ENCODE measurements around the gene OASL. TPM values are rescaled to one million over a fixed set of nuclear protein-coding genes. Genes with fewer than 3 reads are reported as not detected.

OASL gene
- total RNA-seq, 3 donors from 2014 or later, result 5.5 to 8.8 (median 6.2) TPM

DNA sequence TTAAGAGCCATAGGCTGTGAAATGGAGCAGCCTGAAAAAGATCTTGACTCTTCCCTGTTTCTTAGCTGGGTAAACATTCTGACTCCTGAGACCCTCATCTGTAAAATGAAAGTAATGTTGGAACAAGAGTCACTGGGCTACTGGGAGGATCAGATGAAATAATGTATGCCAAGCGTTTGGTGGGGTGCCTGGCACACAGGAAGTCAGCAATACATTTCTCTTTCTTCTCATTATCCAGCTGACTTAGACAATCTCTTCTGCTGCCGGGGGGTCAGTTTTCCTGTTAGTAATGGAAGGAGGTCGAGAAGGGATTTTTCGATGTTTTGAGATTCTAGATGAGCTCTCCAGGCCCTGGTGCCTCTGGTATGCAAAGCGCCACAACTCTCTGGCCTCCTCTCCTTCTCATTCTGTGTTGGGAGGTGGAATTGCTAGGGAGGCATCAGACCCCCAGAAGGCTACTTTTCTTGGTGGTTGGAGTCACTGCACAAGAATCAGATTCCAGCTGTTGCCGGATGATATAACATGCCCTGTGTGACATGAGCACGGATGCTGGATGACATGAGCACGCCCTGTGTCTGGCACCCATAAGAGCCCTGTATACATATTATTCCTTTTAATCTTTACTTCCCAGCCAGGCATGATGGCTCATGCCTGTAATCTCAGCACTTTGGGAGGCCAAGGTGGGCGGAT is 4.3 kb downstream of the OASL start:
- Mint-ChIP-seq H3K36me3 (ENCODE audit: insufficient read depth) (peaks cover 15% of the 10 kb centered on the region), H3K9me3 (no peaks in the 10 kb centered on the region), H3K27me3 (ENCODE audit: low read depth) (no peaks in the 10 kb centered on the region), H3K4me3 (peak overlapping the region; percentile 39), H3K4me1 (ENCODE audit: low read depth) (peaks cover 59% of the 10 kb centered on the region)
- ATAC-seq (no peak), DNase-seq (no peak)

GRCh38 chr12:121033625-121034349 is 5.3 kb downstream of the OASL start:
- DNase-seq (peak; percentile 49), ATAC-seq (peak; percentile 79 to 83)
- H3K4me3 Mint-ChIP-seq, result peak overlapping the region; percentile 59
- H3K36me3 Mint-ChIP-seq (ENCODE audit: insufficient read depth), result peaks cover 15% of the 10 kb centered on the region
- peaks cover 53% of the 10 kb centered on the region for H3K4me1 Mint-ChIP-seq (ENCODE audit: low read depth)
- H3K27me3 Mint-ChIP-seq (ENCODE audit: low read depth), result no peaks in the 10 kb centered on the region
- H3K9me3 Mint-ChIP-seq, result no peaks in the 10 kb centered on the region

DNA sequence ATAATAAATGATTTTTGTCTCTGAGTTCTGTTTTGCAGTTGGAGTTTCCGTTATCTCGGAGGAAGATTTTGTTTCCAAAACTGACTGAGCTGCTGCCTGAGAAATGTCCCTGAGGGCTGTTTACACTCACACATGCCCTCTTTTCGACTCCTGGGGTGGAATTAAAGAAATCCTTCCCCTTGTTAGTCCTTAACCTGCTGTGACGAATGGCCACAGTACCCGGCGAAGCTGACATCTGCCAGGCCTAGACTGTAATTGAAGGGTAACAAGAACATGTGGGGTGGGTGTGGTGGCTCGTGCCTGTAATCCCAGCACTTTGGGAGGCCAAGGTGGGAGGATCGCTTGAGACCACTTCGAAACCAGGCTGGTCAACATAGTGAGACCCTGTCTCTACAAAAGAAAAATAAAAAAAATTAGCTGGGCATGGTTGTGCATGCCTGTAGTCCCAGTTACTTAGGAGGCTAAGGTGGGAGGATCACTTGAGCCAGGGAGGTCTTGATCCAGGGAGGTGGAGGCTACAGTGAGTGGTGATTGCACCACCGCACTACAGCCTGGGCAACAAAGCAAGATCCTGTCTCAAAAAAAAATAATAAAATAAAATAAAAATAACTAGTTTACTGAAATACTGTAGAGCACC is 8.4 kb downstream of the OASL start:
- Mint-ChIP-seq H3K9me3 (no peaks in the 10 kb centered on the region), H3K27me3 (ENCODE audit: low read depth) (no peaks in the 10 kb centered on the region), H3K36me3 (ENCODE audit: insufficient read depth) (peaks cover 30% of the 10 kb centered on the region), H3K4me1 (ENCODE audit: low read depth) (peaks cover 28% of the 10 kb centered on the region), H3K4me3 (no peak overlapping the region)
- ATAC-seq (no peak), DNase-seq (no peak)

GRCh38 chr12:121026274-121027045 is 12.6 kb downstream of the OASL start:
- Mint-ChIP-seq H3K9me3 (no peaks in the 10 kb centered on the region), H3K4me1 (ENCODE audit: low read depth) (no peaks in the 10 kb centered on the region), H3K4me3 (no peak overlapping the region), H3K27me3 (ENCODE audit: low read depth) (no peaks in the 10 kb centered on the region), H3K36me3 (ENCODE audit: insufficient read depth) (peaks cover 29% of the 10 kb centered on the region)
- DNase-seq, result no peak
- no peak for ATAC-seq

DNA sequence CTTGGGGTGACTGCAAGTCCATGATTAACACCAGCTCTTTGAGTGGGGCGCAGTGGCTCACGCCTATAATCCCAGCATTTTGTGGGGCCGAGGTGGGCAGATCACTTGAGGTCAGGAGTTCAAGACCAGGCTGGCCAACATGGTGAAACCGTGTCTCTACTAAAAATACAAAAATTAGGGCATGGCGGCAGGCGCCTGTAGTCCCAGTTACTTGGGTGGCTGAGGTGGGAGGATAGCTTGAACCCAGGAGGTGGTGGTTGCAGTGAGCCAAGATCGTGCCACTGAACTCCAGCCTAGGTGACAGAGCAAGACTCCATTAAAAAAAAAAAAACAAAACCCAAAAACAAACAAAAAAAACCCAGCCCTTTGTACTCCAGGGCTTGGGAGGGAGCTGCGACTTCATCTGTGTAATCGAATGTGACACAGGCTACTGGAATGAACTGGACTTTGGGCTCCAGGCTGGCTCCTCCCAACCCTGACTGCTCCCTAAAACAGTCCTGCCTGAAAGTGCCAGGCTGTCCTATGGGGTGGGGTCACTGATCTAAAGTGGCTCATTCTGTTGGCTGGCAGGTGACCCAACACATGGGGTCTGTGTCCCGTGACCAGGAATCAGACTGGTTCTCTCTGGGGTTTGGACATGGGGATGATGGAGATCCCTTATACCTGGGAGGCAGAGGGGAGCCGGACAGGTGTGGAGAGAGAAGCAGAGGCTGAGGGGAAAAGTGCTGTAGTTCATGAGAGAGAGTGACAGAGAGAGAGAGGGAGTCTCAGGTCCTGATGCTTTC is 13.4 kb downstream of the OASL start:
- Mint-ChIP-seq H3K4me1 (ENCODE audit: low read depth) (no peaks in the 10 kb centered on the region), H3K36me3 (ENCODE audit: insufficient read depth) (peaks cover 28% of the 10 kb centered on the region), H3K27me3 (ENCODE audit: low read depth) (no peaks in the 10 kb centered on the region), H3K9me3 (no peaks in the 10 kb centered on the region), H3K4me3 (no peak overlapping the region)
- ATAC-seq (no peak), DNase-seq (no peak)

GRCh38 chr12:121023799-121024198 is 15.2 kb downstream of the OASL start:
- ATAC-seq (no peak), DNase-seq (no peak)
- Mint-ChIP-seq H3K27me3 (ENCODE audit: low read depth) (no peaks in the 10 kb centered on the region), H3K36me3 (ENCODE audit: insufficient read depth) (peaks cover 31% of the 10 kb centered on the region), H3K4me1 (ENCODE audit: low read depth) (no peaks in the 10 kb centered on the region), H3K9me3 (no peaks in the 10 kb centered on the region), H3K4me3 (no peak overlapping the region)

GRCh38 chr12:121022713-121023112 is 16.3 kb downstream of the OASL start:
- Mint-ChIP-seq H3K36me3 (ENCODE audit: insufficient read depth) (peaks cover 24% of the 10 kb centered on the region), H3K27me3 (ENCODE audit: low read depth) (no peaks in the 10 kb centered on the region), H3K4me1 (ENCODE audit: low read depth) (no peaks in the 10 kb centered on the region), H3K9me3 (no peaks in the 10 kb centered on the region), H3K4me3 (no peak overlapping the region)
- no peak for DNase-seq
- no peak for ATAC-seq

- ATAC-seq (no peak), DNase-seq (no peak)
- no peaks in the 10 kb centered on the region for H3K9me3 Mint-ChIP-seq
- no peaks in the 10 kb centered on the region for H3K27me3 Mint-ChIP-seq (ENCODE audit: low read depth)
- H3K4me3 Mint-ChIP-seq, result no peak overlapping the region
- no peaks in the 10 kb centered on the region for H3K4me1 Mint-ChIP-seq (ENCODE audit: low read depth)
- H3K36me3 Mint-ChIP-seq (ENCODE audit: insufficient read depth), result peaks cover 24% of the 10 kb centered on the region
Observed at GRCh38 chr12:121021754-121022153, 17.3 kb downstream of the OASL start.

DNA sequence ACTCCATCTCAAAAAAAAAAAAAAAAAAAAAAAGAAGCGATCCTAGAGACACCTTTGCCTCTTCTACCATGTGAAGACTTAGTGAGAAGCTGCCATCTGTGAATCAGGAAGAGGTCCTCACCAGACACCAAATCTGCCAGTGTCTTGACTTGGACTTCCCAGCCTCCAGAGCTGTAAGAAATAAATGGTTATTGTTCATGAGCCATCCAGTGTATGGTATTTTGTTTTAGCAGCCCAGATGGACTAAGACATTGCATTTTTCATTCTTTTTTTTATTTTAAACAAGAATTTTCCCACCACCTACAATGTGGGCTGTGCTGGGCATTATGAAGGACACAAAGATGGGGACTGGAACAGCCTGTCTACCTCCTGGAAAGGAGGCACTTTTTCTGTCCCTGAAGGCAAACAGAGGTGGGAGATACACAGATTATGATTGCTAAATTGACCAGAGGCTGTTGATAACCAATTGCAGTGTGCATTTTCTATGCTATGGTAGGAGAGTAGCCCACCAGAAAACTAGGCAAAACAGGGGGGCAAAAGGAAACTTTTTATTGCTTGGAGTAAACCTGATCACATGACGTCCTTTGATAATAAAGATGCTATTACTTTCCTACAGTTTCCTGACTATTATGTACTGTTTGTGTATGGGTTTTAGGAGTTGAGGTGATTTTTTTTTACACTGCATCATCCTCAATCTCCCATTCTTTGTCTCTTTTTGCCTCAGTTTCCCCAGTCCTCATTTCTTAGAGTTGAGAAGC is 20.0 kb downstream of the OASL start:
- Mint-ChIP-seq H3K4me1 (ENCODE audit: low read depth) (peaks cover 15% of the 10 kb centered on the region), H3K4me3 (no peak overlapping the region), H3K27me3 (ENCODE audit: low read depth) (no peaks in the 10 kb centered on the region)

DNA sequence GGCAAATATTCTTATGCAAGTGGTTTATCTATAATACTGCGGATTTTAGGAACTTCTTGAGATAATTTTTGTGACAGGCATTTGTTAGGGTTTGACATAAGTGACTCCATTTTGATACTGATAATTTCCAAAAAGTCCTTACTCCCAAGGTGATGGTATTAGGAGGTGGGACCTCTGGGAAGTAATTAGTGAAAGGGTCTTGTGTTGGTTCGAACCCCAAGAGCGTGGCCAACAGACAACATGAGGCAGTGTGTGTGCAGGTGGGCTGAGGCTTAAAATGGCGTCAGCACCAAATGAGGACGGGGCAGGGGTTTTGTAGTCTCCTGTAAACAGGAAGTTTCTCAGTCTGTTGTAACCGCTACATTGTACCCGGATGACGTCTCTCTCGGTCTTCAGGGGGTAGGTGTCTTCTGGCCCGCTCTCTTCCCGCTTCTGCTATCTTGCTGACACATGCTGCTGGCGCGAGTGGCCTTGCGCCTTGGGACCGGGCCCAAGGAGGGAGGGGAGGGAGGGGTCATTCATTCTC is 21.0 kb downstream of the OASL start:
- no peak overlapping the region for H3K4me3 Mint-ChIP-seq
- peaks cover 18% of the 10 kb centered on the region for H3K36me3 Mint-ChIP-seq (ENCODE audit: insufficient read depth)
- DNase-seq (no peak), ATAC-seq (no peak)
- H3K4me1 Mint-ChIP-seq (ENCODE audit: low read depth), result peaks cover 18% of the 10 kb centered on the region
- no peaks in the 10 kb centered on the region for H3K9me3 Mint-ChIP-seq
- H3K27me3 Mint-ChIP-seq (ENCODE audit: low read depth), result no peaks in the 10 kb centered on the region

More for the DNA sequence above, 20.0 kb downstream of the OASL start:
- ATAC-seq, result no peak
- no peak for DNase-seq
- Mint-ChIP-seq H3K9me3 (no peaks in the 10 kb centered on the region), H3K36me3 (ENCODE audit: insufficient read depth) (peaks cover 17% of the 10 kb centered on the region)

DNA sequence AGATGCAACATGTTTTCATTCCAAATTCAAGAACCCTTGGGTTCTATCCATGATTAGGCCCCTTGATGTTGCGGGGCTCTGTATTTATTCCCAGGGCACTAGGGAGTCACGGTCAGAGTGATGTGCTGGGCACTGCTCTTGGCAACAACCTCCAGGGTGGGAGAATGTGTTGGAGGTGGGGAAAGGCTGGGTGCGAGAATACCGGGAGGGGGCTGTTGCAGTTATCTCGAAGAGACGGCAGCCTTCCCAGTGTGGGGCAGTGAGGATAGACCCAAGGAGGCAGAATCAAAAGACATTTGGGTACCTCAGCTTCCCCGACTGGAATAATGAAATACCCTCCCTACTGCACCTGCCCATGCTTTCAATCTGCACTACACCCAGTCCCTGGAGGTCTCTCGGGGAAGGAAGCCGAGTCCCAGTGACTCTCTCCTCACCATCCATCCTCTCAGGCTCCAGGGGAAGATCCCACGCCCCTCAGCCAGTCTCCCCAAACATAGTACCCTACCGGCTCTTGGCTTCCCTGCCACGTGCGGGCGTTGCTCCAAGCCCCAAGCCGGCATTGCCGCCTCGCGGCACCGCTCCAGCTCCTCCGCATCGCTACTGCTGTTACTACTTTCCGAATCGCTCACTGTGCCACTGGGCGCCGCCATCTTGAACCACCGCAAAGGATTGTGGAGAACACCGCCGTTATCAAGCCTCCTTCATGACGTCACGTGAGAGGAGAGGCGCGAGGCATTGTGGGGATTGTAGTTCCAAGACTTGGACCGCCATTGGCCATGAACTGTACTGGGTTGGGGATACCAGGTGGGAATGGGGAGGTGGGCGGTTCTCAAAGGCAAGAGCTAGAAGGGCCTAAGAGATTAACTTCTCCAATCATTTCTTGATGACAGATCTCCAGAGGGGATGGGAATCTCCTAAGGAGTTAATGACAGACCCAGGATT is 22.9 kb downstream of the OASL start, which contains the start of gene C12orf43:
C12orf43 (minus strand) TSS at position 663 of the 942 bp plus-strand sequence; CDS start at position 650, 13 bp downstream.
- DNase-seq (peak; percentile 87), ATAC-seq (peak; percentile 99)
- Mint-ChIP-seq H3K9me3 (no peaks in the 10 kb centered on the region), H3K27me3 (ENCODE audit: low read depth) (no peaks in the 10 kb centered on the region), H3K4me3 (peak within 1 kb of the TSS; percentile 100), H3K36me3 (ENCODE audit: insufficient read depth) (peaks cover 26% of the 10 kb centered on the region), H3K4me1 (ENCODE audit: low read depth) (peaks cover 20% of the 10 kb centered on the region)

DNA sequence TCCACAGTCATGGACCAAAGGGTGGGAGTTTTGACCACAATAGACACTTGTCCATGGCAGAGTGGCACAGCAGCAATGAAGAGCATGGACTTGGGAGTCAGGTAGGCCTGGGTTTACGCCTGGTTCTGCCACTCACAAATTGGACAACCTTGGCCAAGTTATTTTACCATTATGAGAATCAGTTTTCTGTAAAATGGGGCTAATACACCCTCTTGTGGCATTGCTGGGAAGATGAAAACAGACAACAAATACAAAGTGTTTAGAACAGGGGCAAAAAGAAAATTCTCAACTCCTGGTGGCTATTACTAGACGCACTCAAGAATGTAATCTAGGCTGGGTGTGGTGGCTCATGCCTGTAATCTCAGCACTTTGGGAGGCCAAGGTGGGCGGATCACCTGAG is 25.3 kb downstream of the OASL start:
- ATAC-seq (no peak), DNase-seq (no peak)
- Mint-ChIP-seq H3K36me3 (ENCODE audit: insufficient read depth) (peaks cover 27% of the 10 kb centered on the region), H3K4me3 (peak overlapping the region; percentile 33), H3K4me1 (ENCODE audit: low read depth) (peaks cover 20% of the 10 kb centered on the region), H3K9me3 (no peaks in the 10 kb centered on the region), H3K27me3 (ENCODE audit: low read depth) (no peaks in the 10 kb centered on the region)
